ENCODE data around the gene CD86. TPM values are rescaled to one million over a fixed set of nuclear protein-coding genes. Genes with fewer than 3 reads are reported as not detected.

CD86 gene
- total RNA-seq, 1 donor from 2014 or later, result 6.4 TPM

DNA sequence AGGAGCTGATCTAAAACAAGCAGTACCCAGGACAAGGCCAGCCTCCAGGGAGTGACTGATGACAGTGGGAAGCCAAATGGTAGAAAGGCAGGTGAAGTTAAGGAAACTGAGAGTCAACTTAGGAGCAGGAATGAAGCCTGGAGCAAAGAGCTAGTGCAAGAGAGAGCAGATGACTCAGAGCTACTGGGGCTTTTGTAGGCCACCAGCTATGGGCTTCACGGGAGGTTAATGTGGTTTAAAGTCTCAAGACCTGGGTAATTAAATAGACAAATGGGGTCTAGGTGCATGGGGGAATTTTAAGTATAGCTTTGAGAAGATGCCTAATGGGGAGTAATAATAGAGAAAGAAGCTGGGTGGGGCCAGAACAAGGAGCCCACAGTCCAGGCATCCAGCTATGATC is 3.1 kb downstream of the CD86 start:
- intact Hi-C loops (cut with micrococcal nuclease), result no loop called here

DNA sequence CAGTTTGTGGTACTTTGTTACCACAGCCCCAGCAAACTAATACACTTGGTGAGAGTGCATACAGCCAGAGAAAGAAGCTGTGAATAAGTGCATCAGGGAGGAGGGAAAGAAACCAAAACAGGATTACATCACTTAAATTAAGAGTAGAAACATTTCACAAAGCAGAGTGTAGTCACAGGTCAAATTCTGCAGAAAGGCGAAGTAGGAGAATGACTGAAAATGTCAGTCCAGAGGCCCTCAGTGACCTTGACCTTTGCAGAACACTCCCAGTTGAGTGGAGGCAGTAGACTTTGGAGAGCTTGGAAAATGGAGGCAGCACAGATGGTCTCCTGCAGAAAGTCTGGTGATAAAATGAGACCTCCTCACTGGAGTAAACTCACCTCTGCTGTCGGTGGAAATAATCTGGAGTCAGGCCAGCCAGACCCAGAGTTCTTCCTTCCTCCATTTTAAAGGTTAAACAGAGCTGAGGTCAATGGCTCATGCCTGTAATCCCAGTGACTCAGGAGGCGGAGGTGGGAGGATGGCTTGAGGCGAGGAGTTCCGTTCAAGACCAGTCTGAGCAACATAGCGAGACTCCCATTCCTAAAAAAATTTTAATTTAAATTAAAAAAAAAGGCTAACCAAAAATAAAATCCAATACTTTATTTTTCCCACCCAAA is 5.0 kb downstream of the CD86 start:
- intact Hi-C loops (cut with micrococcal nuclease), result no loop called here

DNA sequence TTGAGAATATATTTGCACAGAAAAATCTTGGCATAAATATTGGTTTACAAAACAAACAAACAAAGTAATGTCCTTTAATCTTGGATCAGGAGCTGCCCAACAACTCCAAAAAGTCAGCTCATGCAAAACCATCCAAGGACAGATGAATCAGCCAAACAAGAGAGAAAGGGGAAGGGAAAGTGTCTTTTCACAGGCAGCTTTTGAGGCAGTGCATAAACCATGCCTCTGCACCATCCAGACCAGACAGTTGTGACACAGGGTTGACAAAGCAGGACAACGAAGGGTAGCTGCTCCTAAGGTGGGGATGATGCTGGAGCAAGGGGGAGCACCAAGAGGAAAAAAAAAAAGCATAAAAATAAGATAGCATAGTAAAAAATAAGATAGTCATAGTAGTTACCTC is 8.7 kb downstream of the CD86 start:
- intact Hi-C loops (cut with micrococcal nuclease), result no loop called here

DNA sequence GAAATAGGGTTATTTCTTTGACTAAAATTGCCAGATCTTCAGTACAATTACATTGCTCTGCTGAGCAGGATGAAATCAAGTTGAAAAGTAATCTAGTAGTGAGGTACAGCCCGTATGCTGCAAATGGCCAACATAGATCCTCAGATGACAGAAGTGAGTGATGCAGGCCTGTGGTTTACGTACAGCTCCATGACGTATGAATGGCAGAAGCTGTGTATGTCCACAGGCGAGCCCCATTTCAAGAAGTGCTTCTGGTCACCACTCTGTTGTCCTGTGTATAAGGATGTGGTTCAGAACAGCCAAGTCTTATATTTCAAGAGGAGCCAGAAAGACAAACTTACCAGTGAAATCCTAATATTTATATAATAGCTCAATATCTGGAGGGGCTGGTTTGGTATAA is 9.2 kb downstream of the CD86 start:
- intact Hi-C loops (cut with micrococcal nuclease), result no loop called here

DNA sequence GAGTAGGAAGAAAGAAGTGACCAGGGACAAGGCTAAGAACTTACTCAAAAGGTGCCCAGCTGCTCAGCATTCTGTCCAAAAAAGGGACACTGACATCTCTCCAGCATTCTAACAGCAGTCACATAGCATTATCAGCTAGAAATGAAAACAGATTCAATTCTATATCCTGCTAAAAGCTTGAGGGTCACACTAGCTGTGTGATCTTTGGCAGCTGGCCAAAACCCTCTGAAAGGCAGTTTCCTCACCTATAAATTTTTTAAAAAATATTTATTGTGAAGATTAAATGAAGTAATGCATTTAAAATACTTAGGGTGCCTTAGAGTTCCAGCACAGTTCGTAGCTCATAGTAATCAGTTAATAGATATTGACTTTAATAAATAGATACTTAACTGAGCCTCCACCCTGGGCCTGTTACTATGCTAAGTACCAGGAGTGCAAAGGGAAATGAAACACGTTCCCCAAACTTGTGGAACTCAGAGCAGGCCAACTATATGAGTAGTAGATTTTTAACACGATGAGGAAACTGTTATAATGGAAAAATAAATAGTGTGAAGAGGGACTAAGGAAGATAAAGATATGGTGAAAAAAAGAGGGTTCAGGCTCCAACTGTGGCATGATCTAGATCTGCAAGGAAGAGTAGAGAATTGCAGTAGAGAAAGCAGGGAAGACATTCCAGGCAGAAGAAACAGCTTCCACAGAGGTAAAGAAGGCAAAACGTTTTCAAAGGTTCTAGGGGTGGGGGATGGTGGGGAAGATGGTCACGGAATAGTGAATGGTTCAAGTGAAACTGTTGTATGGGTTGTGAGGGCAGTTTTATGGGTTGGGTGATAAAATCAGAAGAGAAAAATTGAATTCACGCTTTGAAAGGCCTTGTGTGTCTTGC is 11.4 kb downstream of the CD86 start:
- intact Hi-C loops (cut with micrococcal nuclease), result no loop called here

DNA sequence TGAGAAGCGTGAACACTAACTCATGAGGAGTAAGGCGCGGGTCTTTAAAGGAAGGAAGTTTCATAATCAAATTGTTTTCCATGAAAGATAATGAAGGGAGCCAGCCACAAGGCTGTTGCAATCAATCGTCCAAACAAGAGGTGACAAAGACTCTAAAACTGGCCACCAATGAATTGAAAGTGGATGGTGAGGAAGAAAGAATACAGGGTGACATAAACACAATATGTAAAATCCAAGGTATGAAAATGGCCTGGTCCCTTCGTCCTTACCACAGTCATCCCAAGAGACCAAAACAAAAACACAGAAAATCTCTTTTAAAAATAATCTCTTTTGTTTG is 12.0 kb downstream of the CD86 start:
- intact Hi-C loops (cut with micrococcal nuclease), result no loop called here

DNA sequence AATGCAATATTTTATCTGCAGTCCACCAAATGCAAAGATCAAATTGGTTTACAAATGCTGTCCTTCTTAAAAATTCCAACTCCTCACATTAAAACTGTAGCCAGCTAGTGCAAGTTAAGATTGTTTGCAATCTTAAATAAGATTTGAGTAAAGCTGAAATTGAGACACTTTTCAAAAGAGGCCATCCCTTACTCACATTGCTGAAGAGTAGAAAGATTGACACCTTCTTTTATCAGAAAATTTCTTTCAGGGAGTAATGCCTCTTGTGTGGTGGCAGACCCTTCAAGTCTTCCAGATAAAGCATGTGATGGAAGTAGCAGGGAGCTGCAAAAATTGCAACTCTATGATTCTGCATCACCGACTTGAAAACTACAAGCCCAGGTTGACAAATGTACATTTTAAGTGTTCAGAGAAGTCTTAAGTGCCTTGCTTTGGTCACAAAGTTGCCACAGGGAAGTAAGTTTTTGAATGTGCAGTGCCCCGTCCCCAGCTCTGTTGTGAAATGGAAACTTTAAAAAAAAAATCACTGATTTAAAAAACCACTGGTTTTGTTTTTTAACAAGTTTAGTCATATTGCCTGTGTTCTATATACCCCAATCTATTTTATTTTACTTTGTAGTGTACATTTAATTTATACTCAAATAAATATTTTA is 12.6 kb downstream of the CD86 start:
- intact Hi-C loops (cut with micrococcal nuclease), result no loop called here

DNA sequence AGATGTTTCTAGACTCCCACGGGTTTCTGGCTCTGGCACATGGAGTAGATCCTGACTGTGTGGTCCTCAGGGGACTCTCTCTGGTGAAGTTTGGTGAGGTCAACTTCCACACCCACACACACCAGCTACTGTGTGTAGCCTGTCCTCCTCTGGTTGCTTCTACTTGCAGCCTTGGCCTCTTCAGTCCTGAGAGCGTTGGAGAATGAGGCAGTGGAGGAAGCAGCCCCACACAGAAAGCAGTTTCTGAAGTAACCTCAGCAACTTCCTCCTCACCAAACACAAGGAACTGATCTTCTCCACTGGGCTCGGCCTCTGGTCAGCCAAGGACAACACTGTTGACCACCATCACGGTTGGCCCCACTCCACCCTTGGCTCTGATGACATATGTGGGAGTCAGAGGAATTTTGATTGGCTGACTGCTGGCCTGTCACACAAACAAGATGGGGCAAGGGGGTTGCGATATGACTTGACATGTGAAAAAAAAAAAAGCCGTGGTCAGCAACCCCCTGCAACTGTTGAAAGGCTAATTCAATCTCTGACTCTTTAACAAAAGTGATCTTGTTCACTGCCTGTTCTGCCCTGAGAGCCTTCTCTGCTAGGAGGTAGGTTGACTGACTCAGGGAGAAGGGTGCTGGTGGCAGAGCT is 19.6 kb downstream of the CD86 start:
- intact Hi-C loops (cut with micrococcal nuclease), result loop anchor here (1.0 to 5.0 kb wide), 2 partner anchors 18 to 62 kb away; no protein-coding TSS in a partner anchor

DNA sequence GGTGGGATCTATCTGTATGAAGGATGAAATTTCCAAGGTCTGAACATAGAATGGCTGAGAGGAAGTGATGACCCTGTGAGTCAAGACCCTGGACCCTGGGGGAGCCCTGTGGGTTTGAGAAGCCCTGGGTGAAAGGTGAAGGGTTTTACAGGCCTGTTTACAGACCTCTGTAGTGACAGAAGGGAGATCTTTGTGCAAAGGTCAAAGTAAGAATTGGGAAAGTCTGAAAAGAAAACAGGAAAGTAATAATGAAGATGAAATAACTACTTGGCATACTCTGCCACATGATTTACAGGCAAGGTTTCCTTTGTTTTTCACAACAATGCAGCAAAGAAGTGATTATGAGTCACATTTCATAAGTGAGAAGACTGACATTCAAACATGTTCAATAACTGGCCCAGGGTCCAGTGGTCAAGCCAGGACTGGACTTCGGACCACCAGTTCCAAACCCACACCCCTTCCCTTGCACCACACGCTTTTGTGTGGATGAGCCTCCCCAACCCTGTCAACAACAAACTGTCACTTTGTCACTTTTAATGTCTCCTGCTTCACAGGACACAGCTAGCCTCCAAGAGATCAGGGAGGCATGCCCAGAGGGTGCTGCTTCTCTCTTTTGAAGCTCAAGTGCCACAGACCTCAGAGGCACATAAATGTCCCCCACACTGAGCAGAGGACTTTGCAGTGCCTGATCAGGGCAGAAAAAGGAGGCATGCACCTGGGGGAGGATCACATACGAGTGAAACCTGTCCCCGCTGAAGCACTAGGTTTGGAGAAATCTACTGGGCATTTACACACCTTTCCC is 21.5 kb downstream of the CD86 start:
- intact Hi-C loops (cut with micrococcal nuclease), result loop anchor here (1.0 to 5.0 kb wide), 4 partner anchors 9 to 241 kb away; partner anchors contain the start of genes EAF2 and IQCB1

DNA sequence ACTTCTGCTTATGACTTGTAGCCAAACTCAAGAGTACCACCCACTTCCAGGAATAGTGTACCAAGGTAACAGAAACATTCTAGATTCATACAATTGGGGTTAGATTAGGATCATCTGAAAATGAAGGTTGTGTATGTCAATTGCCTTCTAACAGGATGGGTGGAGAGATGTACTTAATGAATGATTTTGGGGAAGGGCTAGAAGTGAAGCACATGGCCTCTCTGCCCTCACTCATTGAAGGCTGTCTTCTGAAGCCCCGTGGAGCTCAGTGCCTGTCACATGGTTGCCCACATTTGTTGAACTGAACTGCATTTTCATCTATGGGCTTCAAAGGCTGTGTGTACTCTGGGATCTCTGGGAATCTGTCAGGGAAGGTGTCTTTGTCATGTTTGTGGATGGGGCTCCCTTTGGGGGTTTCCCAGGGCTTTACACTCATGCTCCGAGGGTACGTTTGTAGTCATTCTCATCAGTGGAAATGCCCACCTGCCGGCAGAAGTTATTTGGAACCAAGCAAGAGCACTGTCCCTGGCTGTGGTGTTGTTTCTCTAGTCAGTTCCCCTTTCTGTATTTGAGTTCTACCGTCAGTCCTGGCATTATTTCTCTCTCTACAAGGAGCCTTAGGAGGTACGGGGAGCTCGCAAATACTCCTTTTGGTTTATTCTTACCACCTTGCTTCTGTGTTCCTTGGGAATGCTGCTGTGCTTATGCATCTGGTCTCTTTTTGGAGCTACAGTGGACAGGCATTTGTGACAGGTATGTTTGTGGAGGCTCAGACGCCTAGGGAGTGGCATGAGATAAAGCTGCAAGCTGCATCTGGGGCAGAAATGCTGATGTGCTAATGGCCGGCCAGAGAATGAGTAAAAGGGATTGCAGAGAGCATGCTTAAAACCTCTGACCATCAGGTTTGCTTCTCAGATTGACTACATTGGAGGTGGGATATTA is 22.4 kb downstream of the CD86 start:
- intact Hi-C loops (cut with micrococcal nuclease), result loop anchor here (1.0 to 5.0 kb wide), 3 partner anchors 8 to 65 kb away; no protein-coding TSS in a partner anchor

DNA sequence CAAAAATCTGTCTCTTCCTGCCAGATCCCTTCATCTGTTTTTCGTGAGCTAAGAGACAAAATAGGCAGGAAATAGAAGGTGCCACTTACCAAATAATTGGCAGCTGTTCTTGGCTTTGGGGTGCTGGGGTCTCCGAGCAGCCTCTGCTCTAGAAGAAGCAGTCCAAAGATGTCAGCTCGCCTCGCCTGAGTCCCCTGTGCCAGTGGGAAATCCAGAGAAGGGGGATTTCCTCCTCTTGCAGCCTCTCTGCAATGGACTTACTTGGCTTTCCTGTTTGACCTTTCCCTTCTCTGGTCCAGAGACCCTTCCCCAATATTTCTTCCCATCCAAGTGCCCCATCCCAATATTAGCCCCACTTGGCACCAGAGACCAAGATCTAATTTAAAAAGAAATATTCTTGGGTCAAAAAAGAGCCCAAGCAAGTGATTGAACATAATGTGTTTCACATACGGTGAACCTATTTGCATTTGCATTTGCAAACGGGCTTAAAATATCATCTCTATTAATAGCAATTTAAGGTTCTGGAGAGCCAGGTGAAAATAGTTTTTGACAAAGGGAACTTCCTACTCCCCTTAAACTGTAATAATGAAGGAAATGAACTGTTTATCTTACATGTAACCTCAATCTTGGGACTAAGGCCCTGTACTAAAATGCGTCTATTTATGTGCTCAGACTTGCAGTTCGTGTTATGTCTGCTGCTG is 23.2 kb downstream of the CD86 start:
- intact Hi-C loops (cut with micrococcal nuclease), result loop anchor here (5.0 kb wide), 1 partner anchor 66 kb away; no protein-coding TSS in a partner anchor

DNA sequence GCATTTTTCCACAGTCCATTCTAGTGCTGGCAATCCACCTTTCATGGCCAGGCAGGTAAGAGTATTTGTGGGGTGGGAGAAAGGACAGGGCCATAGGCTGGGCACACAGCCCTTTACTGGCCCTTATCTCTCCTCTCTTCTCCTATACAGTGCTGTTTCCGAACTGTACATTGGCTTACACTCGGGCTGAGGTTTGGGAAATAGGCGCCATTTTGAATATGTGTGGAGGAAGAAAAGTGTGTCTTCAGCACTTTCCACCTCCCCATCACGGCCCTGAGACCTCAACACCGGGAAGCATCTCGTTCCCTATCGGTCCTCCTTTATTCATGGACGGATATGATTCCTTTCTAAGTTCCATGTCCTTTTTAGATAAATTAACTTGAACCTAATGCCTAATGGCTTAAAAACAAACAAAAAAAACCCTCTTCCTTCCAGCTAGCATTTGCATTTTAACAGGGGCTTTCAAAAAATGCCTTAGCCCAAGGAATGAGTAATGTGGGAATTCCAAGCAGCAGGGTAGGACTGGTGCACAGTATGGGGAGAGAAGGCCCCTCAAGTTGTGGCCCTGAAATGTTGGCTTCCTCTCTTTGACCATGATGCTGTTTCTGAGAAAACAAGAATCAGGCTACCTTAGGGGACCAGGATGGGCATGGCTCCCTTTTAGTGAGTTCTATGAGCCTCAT is 24.5 kb downstream of the CD86 start:
- intact Hi-C loops (cut with micrococcal nuclease), result loop anchor here (5.0 kb wide), 1 partner anchor 67 kb away; no protein-coding TSS in a partner anchor

DNA sequence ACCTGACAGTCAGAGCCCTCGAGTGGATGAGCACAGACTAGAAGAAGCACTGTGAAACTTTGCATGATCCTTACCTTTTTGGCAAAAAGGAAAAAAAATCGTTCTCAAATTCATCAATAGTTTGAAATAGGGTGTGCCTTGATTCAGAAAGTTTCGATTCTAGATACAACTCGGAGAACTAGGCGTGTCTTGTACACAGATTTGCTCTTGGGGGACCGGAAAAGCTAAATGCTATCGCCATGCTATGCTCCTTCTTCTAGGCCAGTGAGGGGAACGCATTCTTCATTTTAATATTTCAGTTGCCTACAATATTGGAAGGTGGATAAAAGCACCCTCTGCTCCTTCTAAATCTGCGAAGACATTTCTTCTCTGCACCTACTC is 25.0 kb downstream of the CD86 start:
- intact Hi-C loops (cut with micrococcal nuclease), result no loop called here

DNA sequence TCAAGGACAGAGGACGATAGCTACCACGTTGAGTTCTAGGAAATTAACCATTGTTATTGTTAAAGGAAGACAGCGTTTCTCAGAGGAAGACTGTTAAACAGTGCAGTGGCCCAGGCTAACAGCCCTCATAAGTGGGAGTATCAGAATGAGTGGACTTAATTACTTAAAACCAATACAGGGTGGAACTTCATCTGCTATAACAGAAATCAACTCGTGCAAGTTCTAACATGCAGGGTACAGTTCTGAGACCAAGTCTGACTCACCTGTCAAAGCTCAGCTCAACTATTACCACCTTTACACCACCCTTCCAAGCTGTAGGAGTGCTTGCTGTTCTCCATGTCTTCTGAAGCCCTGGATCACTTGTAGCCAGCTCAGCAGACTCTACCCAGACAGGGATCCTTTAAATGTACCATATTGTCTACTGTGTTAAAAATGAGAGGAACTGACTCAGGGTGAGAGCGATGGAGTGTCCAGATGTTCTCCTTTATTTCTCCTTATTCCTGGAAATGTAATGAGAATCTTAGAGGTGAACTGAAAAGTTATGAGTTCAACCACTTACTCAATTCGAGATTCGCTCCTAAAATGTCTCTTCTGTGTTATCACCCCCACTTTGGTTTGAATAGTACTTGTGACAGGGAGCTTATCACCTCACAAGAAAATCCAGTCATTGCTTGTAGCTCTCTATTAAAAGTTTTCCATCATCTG is 26.5 kb downstream of the CD86 start:
- intact Hi-C loops (cut with micrococcal nuclease), result no loop called here

DNA sequence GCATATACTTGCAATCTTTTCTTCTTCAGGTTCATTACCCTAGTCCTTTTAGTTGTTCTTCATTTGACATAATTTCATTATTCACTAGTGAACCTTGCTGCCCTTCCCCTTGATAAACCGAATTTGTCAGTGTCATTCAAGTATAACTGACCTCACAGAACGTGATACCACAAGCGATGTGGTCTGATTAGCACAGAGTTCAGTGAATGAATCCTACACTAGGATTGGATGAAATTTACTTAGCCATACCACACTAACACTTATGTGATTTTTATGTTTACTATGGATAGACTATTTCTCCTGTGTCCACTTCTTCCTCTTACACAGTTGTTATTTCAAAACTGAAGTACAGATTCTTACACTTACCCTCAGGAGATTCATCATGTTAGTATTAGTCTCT is 27.2 kb downstream of the CD86 start:
- intact Hi-C loops (cut with micrococcal nuclease), result no loop called here

DNA sequence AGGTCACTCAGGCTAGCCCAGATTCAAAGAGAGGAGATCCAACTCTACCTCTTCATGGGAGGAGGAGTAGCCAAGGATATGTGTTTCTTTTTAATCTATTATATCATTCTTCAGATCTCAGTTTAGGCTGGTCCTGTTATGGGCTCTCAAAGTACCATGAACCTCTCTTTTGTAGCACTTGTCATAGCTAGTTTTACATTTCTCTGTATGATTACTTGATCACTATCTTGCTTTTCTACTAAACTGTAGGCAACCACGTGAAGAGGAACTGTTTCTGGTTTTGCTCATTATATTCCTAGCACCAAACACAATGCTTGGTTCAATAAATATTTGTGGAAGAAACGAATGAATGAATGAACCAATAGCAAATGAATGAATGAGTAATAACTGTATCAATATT is 29.6 kb downstream of the CD86 start:
- intact Hi-C loops (cut with micrococcal nuclease), result loop anchor here (1.0 kb wide), 1 partner anchor 7 kb away; no protein-coding TSS in a partner anchor

DNA sequence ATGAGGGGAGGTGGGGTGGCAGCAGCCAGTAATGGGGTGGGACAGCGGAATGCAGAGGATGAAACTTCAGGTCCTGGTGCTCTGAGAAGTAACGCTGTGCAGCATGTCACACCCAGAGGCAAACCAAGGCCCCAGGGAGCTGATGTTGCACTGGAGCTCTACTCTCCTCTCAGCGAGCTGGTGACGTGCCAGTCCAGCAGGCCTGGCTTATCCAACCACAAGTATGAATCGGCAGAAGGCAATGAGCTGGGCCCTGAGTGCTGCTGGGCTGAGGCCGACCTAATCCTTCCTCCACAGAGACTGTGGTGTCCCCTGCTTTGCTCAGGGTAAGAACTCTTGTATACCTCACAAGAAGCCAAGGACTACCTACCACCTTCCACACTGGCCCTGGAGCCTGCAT is 30.5 kb downstream of the CD86 start:
- intact Hi-C loops (cut with micrococcal nuclease), result loop anchor here (1.0 kb wide), 1 partner anchor 8 kb away; no protein-coding TSS in a partner anchor

DNA sequence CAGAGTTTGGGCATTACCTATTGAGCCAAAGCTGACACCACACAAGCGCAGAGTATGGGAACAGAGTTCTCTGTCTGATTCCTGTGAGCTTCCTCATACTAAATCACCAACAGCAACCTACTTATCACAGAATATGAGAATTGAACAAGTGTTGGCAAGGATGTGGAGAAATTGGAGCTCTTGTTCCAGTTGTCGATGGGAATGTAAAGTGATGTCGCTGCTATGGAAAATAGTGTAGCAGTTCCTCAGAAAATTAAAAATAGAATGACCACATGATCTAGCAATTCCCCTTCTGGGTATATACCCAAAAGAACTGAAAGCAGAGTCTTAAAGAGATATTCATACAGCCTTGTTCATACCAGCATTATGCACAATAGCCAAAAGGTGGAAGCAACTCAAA is 33.4 kb downstream of the CD86 start:
- intact Hi-C loops (cut with micrococcal nuclease), result no loop called here

Data from T-helper 1 cell treated with Interleukin-12 subunit alpha and Interleukin-12 subunit beta and Interleukin-4 antibody, amounts not matched to agents 30 ng/mL and 1 ng/mL, for 36 hours (primary cell).